Activated naive CD8-positive, alpha-beta T cell treated with anti-CD3 and anti-CD28 coated beads, Interleukin-2, amount 50 U/mL, for 16 hours (primary cell): ENCODE results near the gene MIGA2.

ENCODE experiments used
- DNase-seq: peaks from one replicate; pipeline ENCODE4 v3.0.0-alpha.2; 2020; ENCODE audit warnings: low read depth, low spot score

The MIGA2 gene

DNA sequence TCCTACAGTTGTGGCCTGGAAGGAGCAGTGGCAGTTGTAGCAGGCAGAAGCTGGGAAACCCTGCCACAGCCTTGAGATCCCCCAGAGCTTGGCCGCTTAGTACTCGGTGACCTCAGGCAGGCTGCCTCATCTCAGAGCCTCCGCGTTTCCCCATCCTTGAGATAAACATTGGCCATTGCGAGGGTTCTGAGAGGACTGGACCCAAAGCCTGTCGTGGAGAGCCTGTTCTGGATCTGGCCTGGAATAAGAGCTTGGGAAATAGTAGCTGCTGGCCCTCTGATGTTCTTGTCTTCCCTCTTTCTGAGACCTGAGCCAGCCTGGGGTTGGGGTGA, 1.3 kb downstream of the MIGA2 start:
- no peak for DNase-seq

DNA sequence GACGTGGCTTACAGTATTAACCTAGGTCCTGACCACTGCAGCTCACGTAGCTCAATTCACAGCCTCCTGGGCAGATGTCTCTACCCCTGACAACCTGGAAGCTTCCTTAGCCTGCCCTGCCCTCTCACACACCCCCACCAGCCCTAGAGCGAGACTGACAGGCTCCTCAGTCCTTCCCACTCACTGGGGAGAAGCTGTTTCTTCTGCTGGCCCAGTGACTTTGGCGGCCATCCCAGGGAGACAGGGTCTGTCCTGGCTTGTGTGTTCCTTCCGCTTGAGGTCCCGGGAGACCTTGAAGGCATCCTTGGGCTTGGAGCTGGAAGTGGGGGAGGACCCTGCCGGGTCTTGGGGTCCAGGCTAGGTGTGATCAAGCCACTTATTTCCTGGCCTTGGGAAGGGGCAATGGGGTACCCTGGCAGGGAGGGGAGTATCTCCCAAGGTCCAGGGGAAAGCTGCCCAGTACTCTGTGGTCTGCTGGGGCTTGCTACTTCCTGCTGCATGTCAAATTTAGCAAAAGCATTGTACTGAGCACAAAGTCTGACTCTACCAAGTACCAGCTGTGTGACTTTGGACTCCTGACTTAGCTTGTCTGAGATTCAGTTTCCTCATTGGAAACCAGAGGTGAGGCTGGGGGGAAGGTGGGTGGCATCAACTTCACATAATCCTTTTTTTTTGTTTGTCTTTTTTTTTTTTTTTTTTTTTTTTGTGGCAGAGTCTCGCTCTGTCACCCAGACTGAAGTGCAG, 1.9 kb downstream of the MIGA2 start:
- DNase-seq, result no peak

GRCh38 chr9:129040113-129040643, 3.8 kb downstream of the MIGA2 start:
- DNase-seq, result no peak

DNA sequence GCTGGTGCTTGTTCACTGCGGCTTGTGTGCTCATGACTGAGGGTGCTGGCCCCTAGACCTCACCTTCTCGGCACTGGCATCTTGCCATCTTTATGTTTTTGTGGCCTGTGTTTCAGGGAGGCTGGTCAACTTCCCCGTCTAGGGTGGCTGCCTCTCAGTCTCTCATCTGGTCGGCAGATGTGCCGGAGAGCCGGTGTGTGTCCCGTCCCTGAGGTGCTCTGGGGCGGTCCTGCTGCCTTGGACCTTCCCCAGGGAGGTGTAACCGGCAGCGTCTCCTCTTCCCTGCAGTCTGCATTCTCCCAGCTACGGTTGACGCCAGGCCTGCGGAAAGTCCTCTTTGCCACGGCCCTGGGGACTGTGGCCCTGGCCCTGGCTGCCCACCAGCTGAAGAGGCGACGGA, 5.6 kb downstream of the MIGA2 start:
- DNase-seq, result no peak

DNA sequence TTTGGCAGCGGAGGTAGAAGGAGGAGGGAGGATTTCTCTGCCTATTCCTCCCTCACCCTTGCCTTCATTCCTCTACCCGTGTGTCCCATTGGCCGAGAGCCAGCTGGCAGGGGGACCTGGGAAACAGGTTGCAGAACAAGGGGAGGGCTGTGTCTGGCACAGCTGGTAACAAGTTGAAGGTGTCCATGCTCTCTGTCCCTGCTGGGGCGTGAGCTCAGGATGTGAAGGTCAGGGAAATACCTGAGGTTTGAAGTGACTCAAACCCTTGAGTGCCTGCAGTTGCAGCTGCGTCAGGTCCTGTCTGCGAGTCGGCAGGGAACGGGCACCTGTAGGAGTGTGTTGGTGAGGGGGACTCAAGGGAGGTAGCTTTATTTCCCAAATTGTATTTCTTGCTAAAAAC, 16.2 kb downstream of the MIGA2 start:
- no peak for DNase-seq

- DNase-seq, result no peak
Measured at GRCh38 chr9:129053020-129053419, 16.6 kb downstream of the MIGA2 start.

- no peak for DNase-seq
Measured at GRCh38 chr9:129054163-129054851, 17.9 kb downstream of the MIGA2 start.

DNA sequence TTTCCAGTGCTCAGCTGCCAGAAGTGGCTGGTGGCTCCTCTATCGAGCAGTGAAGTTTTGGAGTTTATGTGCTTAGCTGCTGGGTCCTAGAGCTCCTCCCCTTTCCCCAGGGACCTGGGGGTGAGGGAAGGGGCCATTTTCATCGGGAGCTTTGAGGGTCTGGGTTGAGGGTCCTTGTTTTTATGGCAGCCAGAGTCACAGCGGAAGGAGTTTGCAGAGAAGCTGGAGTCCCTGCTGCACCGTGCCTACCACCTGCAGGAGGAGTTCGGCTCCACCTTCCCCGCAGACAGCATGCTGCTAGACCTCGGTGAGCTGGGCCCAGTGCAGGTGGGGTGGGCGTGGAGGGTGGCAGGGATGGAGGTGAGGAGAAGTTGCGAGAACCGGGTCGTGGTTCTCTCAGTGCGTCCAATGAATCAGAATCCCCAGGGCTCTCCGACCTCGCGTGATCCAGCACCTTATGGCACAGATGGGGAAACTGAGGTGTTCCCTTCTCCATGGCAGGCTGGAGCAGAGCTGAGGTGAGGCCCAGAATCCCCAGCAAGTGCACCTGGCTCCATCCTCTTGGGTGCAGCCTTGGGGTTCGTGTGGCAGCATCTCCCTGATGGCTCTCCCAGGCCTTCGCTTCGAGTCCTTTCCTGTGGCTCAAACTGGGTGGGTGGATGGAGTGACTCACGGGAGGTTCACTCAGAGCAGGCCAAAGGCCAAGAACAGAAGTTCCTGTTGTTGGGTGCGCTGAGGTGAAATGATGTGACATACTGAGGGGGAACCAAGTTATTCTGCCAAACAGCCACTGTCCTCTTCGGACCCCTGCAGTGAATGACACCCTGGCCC, 22.8 kb downstream of the MIGA2 start:
- DNase-seq, result no peak

DNA sequence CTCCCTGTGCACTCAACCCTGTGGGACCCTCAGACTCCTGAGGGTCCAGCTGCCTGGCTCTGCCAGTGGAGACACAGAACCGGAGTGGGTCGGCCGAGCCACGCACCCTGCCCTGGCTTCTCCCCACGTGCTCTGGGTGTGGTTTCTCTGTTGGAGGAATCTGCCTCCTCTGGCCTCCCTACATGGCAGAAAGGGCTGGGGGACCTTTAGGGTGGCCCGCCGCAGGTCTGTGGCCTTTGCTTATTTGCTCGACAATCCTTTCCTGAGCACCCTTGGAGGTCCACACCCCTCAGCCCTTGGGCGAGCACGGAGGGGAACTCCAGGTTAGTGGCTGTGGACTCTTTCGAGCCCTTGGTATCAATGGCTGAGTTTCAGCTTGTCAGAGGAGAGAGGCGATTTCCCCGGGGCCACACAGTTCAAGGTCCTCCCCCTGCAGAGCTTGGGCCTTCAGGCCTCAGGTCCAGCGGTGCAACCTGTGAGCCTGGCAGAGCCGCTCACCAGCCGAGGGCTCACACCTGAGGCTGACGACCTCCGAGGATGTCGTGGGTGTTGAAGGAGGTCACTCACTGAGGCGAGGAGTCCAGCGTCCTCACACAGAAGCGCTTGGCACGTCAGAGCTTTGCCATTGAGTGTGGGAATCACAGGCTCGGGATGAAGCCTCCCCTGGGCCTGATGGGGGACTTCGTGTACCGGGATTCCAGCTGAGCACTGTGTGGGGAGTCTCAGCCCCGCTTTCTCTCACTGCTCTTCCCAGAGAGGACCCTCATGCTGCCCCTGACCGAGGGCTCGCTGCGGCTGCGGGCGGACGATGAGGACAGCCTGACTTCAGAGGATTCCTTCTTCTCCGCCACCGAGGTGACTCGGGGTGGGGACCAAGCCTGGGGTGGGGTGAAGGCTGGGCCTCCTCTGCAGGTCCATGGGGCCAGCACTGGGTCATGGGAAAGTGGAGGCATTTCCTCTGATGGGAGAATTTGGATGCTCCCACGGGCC, 23.7 kb downstream of the MIGA2 start:
- no peak for DNase-seq

DNA sequence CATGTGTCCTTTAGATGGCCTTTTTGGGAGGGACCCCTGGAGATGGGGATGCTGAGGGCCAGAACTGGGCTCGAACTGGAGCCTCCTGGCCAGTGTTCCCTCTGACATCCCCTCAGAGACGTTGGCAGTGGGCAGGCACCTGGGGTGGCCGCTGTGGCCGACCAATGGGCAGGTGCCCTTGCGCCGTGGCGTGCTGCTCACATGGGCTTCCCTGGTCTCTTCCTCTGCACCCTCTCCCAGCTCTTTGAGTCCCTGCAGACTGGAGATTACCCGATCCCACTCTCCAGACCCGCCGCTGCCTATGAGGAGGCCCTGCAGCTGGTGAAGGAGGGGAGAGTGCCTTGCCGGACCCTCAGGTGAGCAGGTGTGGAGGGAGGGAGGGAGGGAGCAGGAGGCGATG, 24.6 kb downstream of the MIGA2 start:
- DNase-seq, result no peak

- no peak for DNase-seq
Measured at GRCh38 chr9:129063061-129063460, 26.6 kb downstream of the MIGA2 start.

- DNase-seq, result no peak
Measured at GRCh38 chr9:129064499-129064908, 28.1 kb downstream of the MIGA2 start.

DNA sequence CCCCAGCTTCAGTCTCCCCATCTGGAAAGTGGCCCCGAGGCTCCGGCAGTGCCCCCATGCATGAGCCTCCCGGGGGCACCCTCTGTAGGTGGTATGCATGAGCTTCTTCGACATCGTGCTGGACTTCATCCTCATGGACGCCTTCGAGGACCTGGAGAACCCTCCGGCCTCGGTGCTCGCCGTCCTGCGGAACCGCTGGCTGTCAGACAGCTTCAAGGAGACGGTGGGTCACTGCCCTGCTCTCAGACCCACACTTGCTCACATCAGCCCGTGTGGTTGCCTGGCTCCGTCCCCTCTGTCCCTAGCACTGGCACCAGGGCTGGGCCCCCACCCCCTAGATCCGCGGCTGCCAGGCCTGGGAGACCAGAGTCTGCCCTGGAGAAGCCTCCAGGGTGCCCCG, 31.7 kb downstream of the MIGA2 start:
- no peak for DNase-seq

DNA sequence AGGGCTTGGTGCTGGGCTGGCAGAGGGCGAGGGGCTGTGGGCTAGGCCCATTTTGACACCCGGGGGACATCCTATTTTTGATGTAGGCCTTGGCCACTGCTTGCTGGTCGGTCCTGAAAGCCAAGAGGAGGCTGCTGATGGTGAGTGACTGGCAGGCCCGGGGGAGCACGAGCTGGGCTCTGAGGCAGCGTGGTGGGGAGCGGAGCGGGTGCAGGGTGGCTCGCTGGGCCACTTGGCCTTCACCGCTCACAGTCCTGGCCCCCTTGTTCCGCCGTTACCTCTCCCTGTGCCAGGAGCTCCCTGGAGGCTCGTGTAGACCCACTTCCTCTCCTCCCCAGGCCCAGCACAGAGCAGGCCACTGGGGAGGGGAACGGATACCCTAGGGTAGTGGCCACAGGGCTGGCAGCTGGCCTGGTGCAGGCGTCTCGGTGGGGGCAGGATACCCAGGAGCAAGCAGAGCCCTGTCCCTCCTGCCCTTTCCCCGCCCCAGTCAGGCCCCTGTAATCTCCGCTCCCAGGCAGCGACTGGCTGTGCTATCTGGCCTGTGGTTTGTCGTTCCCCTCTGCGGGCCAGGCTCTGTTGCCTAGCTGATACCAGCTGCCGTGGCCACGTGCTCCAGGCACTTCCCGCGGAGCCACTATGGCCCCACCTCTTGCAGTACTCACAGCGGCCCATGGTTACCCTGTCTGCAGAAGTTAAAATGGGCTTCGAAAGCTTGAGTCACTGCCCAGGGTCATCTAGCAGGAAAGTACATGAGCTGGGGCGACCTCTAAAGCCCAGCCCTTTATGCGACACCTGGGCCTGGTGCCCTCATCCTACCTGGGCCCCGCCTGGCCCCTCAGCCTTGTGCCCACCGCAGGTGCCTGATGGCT, 32.8 kb downstream of the MIGA2 start:
- DNase-seq, result peak; percentile 31

- no peak for DNase-seq
Measured at GRCh38 chr9:129069862-129070641, 33.6 kb downstream of the MIGA2 start.

- no peak for DNase-seq
Measured at GRCh38 chr9:129070696-129071525, 34.5 kb downstream of the MIGA2 start.

DNA sequence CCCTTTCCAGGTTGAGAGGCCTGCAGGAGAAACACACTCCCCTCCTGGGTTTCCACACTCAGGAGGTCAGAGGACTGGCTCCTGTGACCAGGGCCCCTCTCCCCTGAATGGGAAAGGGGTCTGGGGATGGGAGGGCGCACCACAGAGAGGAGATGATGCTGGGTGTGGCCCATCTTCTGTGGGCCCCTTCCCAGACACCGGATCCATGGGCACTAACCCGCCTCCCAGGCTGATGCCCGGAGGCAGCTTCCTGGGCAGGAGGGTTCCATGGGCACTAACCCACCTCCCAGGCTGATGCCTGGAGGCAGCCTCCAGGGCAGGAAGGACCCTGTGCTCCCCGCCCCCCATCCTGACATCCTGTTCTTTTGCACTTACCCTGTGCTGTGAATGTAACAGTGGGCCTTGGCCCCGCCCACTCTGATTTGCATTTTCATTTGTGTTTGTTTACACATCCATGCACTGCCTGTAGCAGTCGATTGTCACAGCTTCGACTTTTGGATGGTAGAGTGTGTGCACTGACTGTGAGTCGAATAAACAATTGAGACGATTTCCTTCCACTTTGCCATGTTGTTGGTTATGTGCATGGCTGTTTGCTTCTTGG, 35.2 kb downstream of the MIGA2 start:
- DNase-seq, result no peak

GRCh38 chr9:129072171-129072570, 35.7 kb downstream of the MIGA2 start:
- no peak for DNase-seq
